Spleen (tissue), 7 donors: ENCODE results near the gene DYNLL1.

Experiments used
- POLR2A ChIP-seq, 3 donors: fragments of 450-650 bp; IDR thresholded peaks; one replicate each; pipeline ENCODE4 v1.5.1; 2017; ENCODE audit warnings: antibody characterized with exemption in 3 of 3, mild to moderate bottlenecking in 1 of 3
- TF ChIP-seq, protein P1 (sequence below), 11 experiments: fragments of 200-600 bp in 7 of 11; fragments of 450-650 bp in 4 of 11; sonication (generic) in 4 of 11; IDR thresholded peaks in 8 of 11; conservative IDR thresholded peaks in 3 of 11; 1 replicate in 7 of 11; 2 replicates in 4 of 11; pipeline versions ENCODE4 v1.4.0 to v1.8.0; 2016 to 2021; ENCODE audit warnings: antibody characterized with exemption in 11 of 11, inconsistent platforms in 4 of 11, mild to moderate bottlenecking in 1 of 11
- donor health status: DM: no; HTN: no; CAD: no; lungs with moderate emphysema.
- donor health status: DM: no; HTN: no; CAD: no.
- donor health status: DM: no; HTN: no; CAD: no.

DNA sequence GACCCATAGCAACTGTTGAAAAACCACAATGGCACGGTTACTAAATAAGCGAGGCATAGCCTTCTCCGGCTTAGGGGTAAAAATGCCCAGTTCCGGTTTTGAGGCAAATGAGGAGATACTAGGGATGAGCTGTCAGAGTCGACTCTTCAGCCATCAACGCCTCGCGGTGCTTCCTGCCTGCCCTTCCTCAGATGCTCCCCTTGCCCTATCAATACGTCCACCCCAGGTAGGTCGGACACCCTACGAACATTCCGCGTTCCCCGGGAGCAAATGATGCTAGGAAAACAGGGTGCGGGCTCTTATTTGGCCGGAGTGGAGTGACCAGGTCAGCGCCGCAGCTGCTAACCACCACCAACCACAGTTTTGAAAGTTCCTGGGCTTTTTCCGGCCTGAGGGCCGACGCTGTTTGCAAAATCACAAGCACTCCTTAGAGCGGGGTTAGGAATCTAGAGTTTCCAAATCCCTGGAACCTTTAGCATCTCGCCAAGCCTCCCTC, 27.5 kb upstream of the DYNLL1 start:
- TF ChIP-seq, protein P1, sequence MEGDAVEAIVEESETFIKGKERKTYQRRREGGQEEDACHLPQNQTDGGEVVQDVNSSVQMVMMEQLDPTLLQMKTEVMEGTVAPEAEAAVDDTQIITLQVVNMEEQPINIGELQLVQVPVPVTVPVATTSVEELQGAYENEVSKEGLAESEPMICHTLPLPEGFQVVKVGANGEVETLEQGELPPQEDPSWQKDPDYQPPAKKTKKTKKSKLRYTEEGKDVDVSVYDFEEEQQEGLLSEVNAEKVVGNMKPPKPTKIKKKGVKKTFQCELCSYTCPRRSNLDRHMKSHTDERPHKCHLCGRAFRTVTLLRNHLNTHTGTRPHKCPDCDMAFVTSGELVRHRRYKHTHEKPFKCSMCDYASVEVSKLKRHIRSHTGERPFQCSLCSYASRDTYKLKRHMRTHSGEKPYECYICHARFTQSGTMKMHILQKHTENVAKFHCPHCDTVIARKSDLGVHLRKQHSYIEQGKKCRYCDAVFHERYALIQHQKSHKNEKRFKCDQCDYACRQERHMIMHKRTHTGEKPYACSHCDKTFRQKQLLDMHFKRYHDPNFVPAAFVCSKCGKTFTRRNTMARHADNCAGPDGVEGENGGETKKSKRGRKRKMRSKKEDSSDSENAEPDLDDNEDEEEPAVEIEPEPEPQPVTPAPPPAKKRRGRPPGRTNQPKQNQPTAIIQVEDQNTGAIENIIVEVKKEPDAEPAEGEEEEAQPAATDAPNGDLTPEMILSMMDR (IDR thresholded peaks at IDR 0.05 in 8 of 11, conservative IDR thresholded peaks at IDR 0.05 in 3 of 11) = no peak
- no peak for TF ChIP-seq POLR2A (IDR thresholded peaks at IDR 0.05)
